ENCODE data around the gene HSPG2. TPM values are rescaled to one million over a fixed set of nuclear protein-coding genes. Genes with fewer than 3 reads are reported as not detected.

Gene HSPG2
- total RNA-seq, 1 donor: 158 TPM

- no peak for DNase-seq (ENCODE audit: low read depth in 2 of 3, low spot score in 2 of 3)
These were observed 67.4 kb downstream of the HSPG2 start for GRCh38 chr1:21869620-21870121.

GRCh38 chr1:21868941-21869454 lies 68.1 kb downstream of the HSPG2 start:
- no peak for DNase-seq (ENCODE audit: low read depth in 2 of 3, low spot score in 2 of 3)

- DNase-seq (ENCODE audit: low read depth in 2 of 3, low spot score in 2 of 3): no peak
These were observed 68.6 kb downstream of the HSPG2 start for GRCh38 chr1:21868482-21868881.

GRCh38 chr1:21867451-21867996 lies 69.6 kb downstream of the HSPG2 start:
- no peak for DNase-seq (ENCODE audit: low read depth in 2 of 3, low spot score in 2 of 3)

- DNase-seq (ENCODE audit: low read depth in 2 of 3, low spot score in 2 of 3): no peak
These were observed 70.4 kb downstream of the HSPG2 start for GRCh38 chr1:21866707-21867043.

- peak in 2 of 3 donors; percentile 68 to 70 for DNase-seq (ENCODE audit: low read depth in 2 of 3, low spot score in 2 of 3)
These were observed 71.0 kb downstream of the HSPG2 start for GRCh38 chr1:21865943-21866706.

- no peak for DNase-seq (ENCODE audit: low read depth in 2 of 3, low spot score in 2 of 3)
These were observed 71.5 kb downstream of the HSPG2 start for GRCh38 chr1:21865609-21865942.

- no peak for DNase-seq (ENCODE audit: low read depth in 2 of 3, low spot score in 2 of 3)
These were observed 72.4 kb downstream of the HSPG2 start for GRCh38 chr1:21864730-21865129.

GRCh38 chr1:21863981-21864380 lies 73.1 kb downstream of the HSPG2 start:
- DNase-seq (ENCODE audit: low read depth in 2 of 3, low spot score in 2 of 3): no peak

GRCh38 chr1:21861602-21862429 lies 75.3 kb downstream of the HSPG2 start:
- no peak for DNase-seq (ENCODE audit: low read depth in 2 of 3, low spot score in 2 of 3)

GRCh38 chr1:21860971-21861370 lies 76.1 kb downstream of the HSPG2 start:
- DNase-seq (ENCODE audit: low read depth in 2 of 3, low spot score in 2 of 3): no peak

- no peak for DNase-seq (ENCODE audit: low read depth in 2 of 3, low spot score in 2 of 3)
These were observed 77.4 kb downstream of the HSPG2 start for GRCh38 chr1:21859669-21860179.

- no peak for DNase-seq (ENCODE audit: low read depth in 2 of 3, low spot score in 2 of 3)
These were observed 79.1 kb downstream of the HSPG2 start for GRCh38 chr1:21857840-21858670.

- peak in 1 of 3 donors; percentile 8 for DNase-seq (ENCODE audit: low read depth in 2 of 3, low spot score in 2 of 3)
These were observed 79.8 kb downstream of the HSPG2 start for GRCh38 chr1:21857142-21857839.

- no peak for DNase-seq (ENCODE audit: low read depth in 2 of 3, low spot score in 2 of 3)
These were observed 81.6 kb downstream of the HSPG2 start for GRCh38 chr1:21855257-21856096.

- no peak for DNase-seq (ENCODE audit: low read depth in 2 of 3, low spot score in 2 of 3)
These were observed 82.4 kb downstream of the HSPG2 start for GRCh38 chr1:21854751-21855131.

- DNase-seq (ENCODE audit: low read depth in 2 of 3, low spot score in 2 of 3): no peak
These were observed 82.9 kb downstream of the HSPG2 start for GRCh38 chr1:21854090-21854750.

- DNase-seq (ENCODE audit: low read depth in 2 of 3, low spot score in 2 of 3): no peak
These were observed 84.0 kb downstream of the HSPG2 start for GRCh38 chr1:21853131-21853427.

All from hematopoietic multipotent progenitor cell (in vitro differentiated cells).